Testis (tissue), 3 donors: ENCODE measurements around the gene RAD9B. TPM values are rescaled to one million over a fixed set of nuclear protein-coding genes. Genes with fewer than 3 reads are reported as not detected.

Experiments
- DNase-seq: peaks from one replicate; pipeline ENCODE4 v3.0.0-alpha.2; 2019
- H3K27ac ChIP-seq, 2 donors: fragments of 200-600 bp; sonication (generic); one replicate each; pipeline ENCODE4 v1.5.1; 2019
- H3K27me3 ChIP-seq: fragments of 200-600 bp; sonication (generic); one replicate; pipeline ENCODE4 v1.5.1; 2019
- H3K36me3 ChIP-seq: fragments of 200-600 bp; sonication (generic); one replicate; pipeline ENCODE4 v1.5.1; 2017; ENCODE audit warnings: low read depth; ENCODE audit errors: missing control alignments
- H3K4me1 ChIP-seq: fragments of 200-600 bp; sonication (generic); one replicate; pipeline ENCODE4 v1.5.1; 2019
- H3K4me3 ChIP-seq, 2 donors: fragments of 200-600 bp; sonication (generic); one replicate each; pipeline ENCODE4 v1.5.1; 2017 to 2019
- H3K9me3 ChIP-seq: fragments of 200-600 bp; sonication (generic); one replicate; pipeline ENCODE4 v1.5.1; 2017
- POLR2A ChIP-seq: fragments of 450-650 bp; IDR thresholded peaks from one replicate; pipeline ENCODE4 v1.6.1; 2017; ENCODE audit warnings: antibody characterized with exemption, mild to moderate bottlenecking, moderate library complexity
- WGBS, 2 donors: methylation state at CpG; one replicate each; pipeline ENCODE4 v1.1.5; 2018; 5-methylcytosine and 5-hydroxymethylcytosine counted together
- intact Hi-C: fragments of 100-400 bp; cut with DNase I; formaldehyde crosslinking; loops from one replicate; pipeline ENCODE4 v1.15.1; 2023; ENCODE audit warnings: low total_unique reads
- polyA plus RNA-seq: library from polyadenylated mRNA; stranded (reverse); fragments of 350-450 nt; fragmentation: Illumina TruSeq; extraction: RNeasy Lipid Tissue Mini Kit (QIAGEN cat#74804); gene quantifications from one replicate; pipeline ENCODE4 v1.2.3, GENCODE V29; 2014; ENCODE audit warnings: low read depth, low replicate concordance; ENCODE audit not compliant: insufficient read depth
- total RNA-seq, 2 donors: library from RNA; depleted of rRNA; stranded (reverse); fragments of >200 nt; gene quantifications; one replicate each; pipeline ENCODE4 v1.2.3, GENCODE V29; 2016
- TF ChIP-seq, protein P1 (sequence below), 3 experiments: fragments of 450-650 bp in 2 of 3; fragments of 200-600 bp in 1 of 3; sonication (generic) in 1 of 3; IDR thresholded peaks; one replicate each; pipeline ENCODE4 v1.5.1; 2016 to 2019; ENCODE audit warnings: antibody characterized with exemption in 3 of 3, mild to moderate bottlenecking in 2 of 3, moderate library complexity in 1 of 3

Gene RAD9B
- total and polyA plus RNA-seq, 3 donors from 2014 or later: 12.8 to 29.1 (median 21.8) TPM

DNA sequence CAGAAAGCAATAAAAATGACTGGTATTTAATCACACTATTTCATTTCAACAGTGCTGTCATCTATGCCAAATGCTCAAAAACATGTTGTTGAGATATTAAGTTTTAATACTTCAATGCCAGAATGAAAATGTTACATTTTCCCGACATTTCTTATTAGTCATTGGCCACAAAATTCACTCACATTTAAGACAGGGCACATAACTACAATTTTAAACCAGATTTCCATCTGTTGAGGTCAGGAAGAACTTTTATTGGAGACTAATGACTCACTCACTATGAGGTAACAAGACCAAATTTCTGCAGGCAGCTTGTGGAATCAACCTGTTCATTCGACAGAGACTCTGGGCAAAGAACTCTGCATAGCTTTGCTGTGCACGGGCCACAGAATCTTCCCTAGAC, 44.2 kb downstream of the RAD9B start:
- no peaks in the 10 kb centered on the region for H3K27me3 ChIP-seq
- TF ChIP-seq, protein P1, sequence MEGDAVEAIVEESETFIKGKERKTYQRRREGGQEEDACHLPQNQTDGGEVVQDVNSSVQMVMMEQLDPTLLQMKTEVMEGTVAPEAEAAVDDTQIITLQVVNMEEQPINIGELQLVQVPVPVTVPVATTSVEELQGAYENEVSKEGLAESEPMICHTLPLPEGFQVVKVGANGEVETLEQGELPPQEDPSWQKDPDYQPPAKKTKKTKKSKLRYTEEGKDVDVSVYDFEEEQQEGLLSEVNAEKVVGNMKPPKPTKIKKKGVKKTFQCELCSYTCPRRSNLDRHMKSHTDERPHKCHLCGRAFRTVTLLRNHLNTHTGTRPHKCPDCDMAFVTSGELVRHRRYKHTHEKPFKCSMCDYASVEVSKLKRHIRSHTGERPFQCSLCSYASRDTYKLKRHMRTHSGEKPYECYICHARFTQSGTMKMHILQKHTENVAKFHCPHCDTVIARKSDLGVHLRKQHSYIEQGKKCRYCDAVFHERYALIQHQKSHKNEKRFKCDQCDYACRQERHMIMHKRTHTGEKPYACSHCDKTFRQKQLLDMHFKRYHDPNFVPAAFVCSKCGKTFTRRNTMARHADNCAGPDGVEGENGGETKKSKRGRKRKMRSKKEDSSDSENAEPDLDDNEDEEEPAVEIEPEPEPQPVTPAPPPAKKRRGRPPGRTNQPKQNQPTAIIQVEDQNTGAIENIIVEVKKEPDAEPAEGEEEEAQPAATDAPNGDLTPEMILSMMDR (IDR thresholded peaks at IDR 0.05): no peak
- TF ChIP-seq POLR2A: no peak
- no peaks in the 10 kb centered on the region for H3K9me3 ChIP-seq
- intact Hi-C loops: no loop called here
- 74% methylated on average over 3 of the region's 3 CpGs for WGBS, 2 donors
- H3K36me3 ChIP-seq: no peaks in the 10 kb centered on the region
- H3K4me3 ChIP-seq: no peak overlapping the region
- H3K4me1 ChIP-seq: peaks cover 35% of the 10 kb centered on the region
- DNase-seq: no peak
- H3K27ac ChIP-seq: no peak overlapping the region

DNA sequence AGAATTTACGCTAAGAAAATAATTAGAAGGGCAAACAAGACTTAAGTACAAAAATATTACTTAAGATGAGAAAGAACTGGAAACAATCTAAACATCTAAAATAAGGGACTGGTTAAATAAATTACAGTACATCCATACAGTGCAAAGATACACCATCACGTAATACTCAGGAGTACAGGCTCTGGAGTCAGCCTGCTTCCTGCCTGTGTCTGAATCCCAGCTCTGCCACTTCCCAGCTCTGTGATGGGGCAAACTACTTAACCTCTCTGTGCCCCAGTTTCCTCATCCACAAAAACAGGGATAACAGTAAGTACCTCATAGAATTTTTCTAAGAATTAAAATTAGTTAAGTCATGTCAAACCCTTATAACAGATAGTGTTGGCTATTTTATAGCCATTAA, 45.0 kb downstream of the RAD9B start:
- 89 to 94% methylated on average over 2 of the region's 2 CpGs for WGBS, 2 donors
- H3K27ac ChIP-seq: no peak overlapping the region
- intact Hi-C loops: no loop called here

DNA sequence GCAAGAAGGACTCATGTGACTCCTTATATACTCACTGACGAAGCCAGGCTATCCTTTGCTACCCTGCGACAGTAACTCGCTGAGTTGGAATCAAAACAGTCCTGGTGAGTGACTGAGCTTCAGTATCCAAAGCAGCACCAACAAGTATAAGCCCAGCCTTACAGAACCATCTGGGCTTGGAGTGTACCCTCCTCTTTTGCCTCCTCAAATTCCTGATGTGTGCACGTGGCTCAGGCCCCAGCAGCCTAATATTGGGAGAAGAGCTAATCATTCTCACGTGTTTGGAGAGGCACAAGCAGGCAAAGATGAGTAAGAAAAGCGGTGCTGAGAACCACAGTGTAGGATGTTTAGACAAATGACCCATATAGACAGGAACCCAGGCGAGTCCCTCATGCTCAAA, 46.5 kb downstream of the RAD9B start:
- Histone ChIP-seq H3K4me3 (no peak overlapping the region), H3K9me3 (no peaks in the 10 kb centered on the region), H3K4me1 (peaks cover 17% of the 10 kb centered on the region), H3K27ac (no peak overlapping the region), H3K36me3 (no peaks in the 10 kb centered on the region), H3K27me3 (no peaks in the 10 kb centered on the region)
- intact Hi-C loops: no loop called here
- DNase-seq: no peak
- 83 to 85% methylated on average over 7 of the region's 7 CpGs for WGBS, 2 donors
- TF ChIP-seq, protein P1 (IDR thresholded peaks at IDR 0.05): no peak
- no peak for TF ChIP-seq POLR2A

More for the DNA sequence above, 45.0 kb downstream of the RAD9B start:
- TF ChIP-seq, protein P1 (IDR thresholded peaks at IDR 0.05): no peak
- no peak for TF ChIP-seq POLR2A
- H3K4me3 ChIP-seq: no peak overlapping the region
- no peaks in the 10 kb centered on the region for H3K9me3 ChIP-seq
- H3K27me3 ChIP-seq: no peaks in the 10 kb centered on the region
- DNase-seq: no peak
- peaks cover 33% of the 10 kb centered on the region for H3K4me1 ChIP-seq
- no peaks in the 10 kb centered on the region for H3K36me3 ChIP-seq

DNA sequence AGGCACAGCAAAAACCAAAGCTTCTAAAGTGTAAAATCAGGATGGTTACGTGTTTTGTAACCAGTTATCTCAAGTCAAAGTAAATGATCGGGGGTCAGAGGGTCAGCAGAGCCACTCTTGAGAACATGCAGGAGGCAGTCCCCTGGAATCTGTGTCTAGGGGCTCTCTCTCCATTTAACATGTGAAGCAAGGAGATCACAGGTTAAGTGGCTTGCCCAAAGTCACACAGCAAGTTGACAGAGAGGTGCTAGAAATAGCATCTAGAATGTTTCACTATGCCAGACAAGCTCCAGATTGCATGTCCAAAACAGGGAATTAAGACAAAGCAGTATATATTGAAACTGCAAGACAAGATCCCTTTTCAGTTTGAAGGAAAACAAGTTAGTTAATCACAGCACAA, 47.6 kb downstream of the RAD9B start:
- no peaks in the 10 kb centered on the region for H3K36me3 ChIP-seq
- WGBS, 2 donors: 64 to 78% methylated on average over 2 of the region's 2 CpGs
- H3K4me1 ChIP-seq: peaks cover 8% of the 10 kb centered on the region
- TF ChIP-seq, protein P1 (IDR thresholded peaks at IDR 0.05): no peak
- TF ChIP-seq POLR2A: no peak
- no peak for DNase-seq
- intact Hi-C loops: no loop called here
- no peak overlapping the region for H3K27ac ChIP-seq
- H3K4me3 ChIP-seq: no peak overlapping the region
- H3K9me3 ChIP-seq: no peaks in the 10 kb centered on the region
- no peaks in the 10 kb centered on the region for H3K27me3 ChIP-seq

DNA sequence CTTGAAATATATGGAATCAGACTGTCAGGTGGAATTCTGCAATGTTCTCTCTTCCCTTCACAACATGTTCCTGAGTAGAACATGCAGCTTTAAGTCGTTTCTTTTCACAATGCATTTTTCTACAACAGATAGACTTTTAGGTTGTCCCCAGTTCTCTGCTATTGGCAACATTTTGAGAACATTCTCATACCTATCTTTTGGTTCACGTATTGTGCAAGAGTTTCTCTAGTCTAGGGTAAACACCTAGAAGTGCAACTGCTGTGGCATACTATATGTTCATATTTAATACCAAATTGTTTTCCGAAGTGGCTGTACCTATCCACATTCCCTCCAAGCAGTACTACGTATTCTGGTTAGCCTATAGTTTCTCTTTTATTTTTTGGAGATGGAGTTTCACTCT, 48.9 kb downstream of the RAD9B start:
- no peaks in the 10 kb centered on the region for H3K36me3 ChIP-seq
- peaks cover 10% of the 10 kb centered on the region for H3K4me1 ChIP-seq
- DNase-seq: no peak
- TF ChIP-seq POLR2A: no peak
- TF ChIP-seq, protein P1 (IDR thresholded peaks at IDR 0.05): no peak
- no peaks in the 10 kb centered on the region for H3K27me3 ChIP-seq
- H3K4me3 ChIP-seq: no peak overlapping the region
- no peak overlapping the region for H3K27ac ChIP-seq
- intact Hi-C loops: no loop called here
- no peaks in the 10 kb centered on the region for H3K9me3 ChIP-seq
- WGBS, 2 donors: 74 to 81% methylated on average over 4 of the region's 4 CpGs
